IMR-90 (cell line): ENCODE results near the gene UGT1A3.

Experiments used
- BHLHE40 ChIP-seq: fragments of 150-350 bp; IDR thresholded peaks from 2 replicates; pipeline ENCODE4 v1.6.1; 2016; ENCODE audit warnings: mild to moderate bottlenecking, low read depth, low read length
- CEBPB ChIP-seq: IDR thresholded peaks from 2 replicates; pipeline ENCODE4 v1.6.1; 2012; ENCODE audit warnings: low read depth, low read length, improper control_type of control experiment
- CHD1 ChIP-seq: IDR thresholded peaks from 2 replicates; pipeline ENCODE4 v1.6.1; 2012; ENCODE audit warnings: low read depth, low read length, improper control_type of control experiment
- MAFK ChIP-seq: IDR thresholded peaks from 2 replicates; pipeline ENCODE4 v1.6.1; 2012; ENCODE audit warnings: low read depth, low read length, improper control_type of control experiment
- MAZ ChIP-seq: IDR thresholded peaks from 2 replicates; pipeline ENCODE4 v1.6.1; 2012; ENCODE audit warnings: low read depth, mild to moderate bottlenecking, low read length, improper control_type of control experiment, moderate library complexity, borderline replicate concordance
- POLR2A ChIP-seq: IDR thresholded peaks from 2 replicates; pipeline ENCODE4 v1.6.1; 2012; ENCODE audit warnings: mild to moderate bottlenecking, low read depth, low read length
- RAD21 ChIP-seq: IDR thresholded peaks from 2 replicates; pipeline ENCODE4 v1.6.1; 2012; ENCODE audit warnings: low read length, improper control_type of control experiment
- RFX5 ChIP-seq: IDR thresholded peaks from 2 replicates; pipeline ENCODE4 v1.8.0; 2012; ENCODE audit warnings: low read depth, mild to moderate bottlenecking, low read length, moderate library complexity
- SMC3 ChIP-seq: fragments of 150-350 bp; IDR thresholded peaks from 2 replicates; pipeline ENCODE4 v1.6.1; 2016; ENCODE audit warnings: low read depth, mild to moderate bottlenecking, antibody characterized with exemption, low read length, moderate library complexity
- TF ChIP-seq, protein P1 (sequence below): conservative IDR thresholded peaks from 2 replicates; pipeline ENCODE4 v1.5.1; 2012; ENCODE audit warnings: mild to moderate bottlenecking, low read depth, low read length, improper control_type of control experiment
- TF ChIP-seq, protein P2 (sequence below): fragments of 150-350 bp; IDR thresholded peaks from 2 replicates; pipeline ENCODE4 v1.6.1; 2017; ENCODE audit warnings: mild to moderate bottlenecking, antibody characterized with exemption, low read length, low read depth
- TF ChIP-seq, protein P3 (sequence below): fragments of 150-350 bp; IDR thresholded peaks from 2 replicates; pipeline ENCODE4 v1.6.1; 2016; ENCODE audit warnings: low read depth, mild to moderate bottlenecking, low read length, moderate library complexity, borderline replicate concordance

DNA sequence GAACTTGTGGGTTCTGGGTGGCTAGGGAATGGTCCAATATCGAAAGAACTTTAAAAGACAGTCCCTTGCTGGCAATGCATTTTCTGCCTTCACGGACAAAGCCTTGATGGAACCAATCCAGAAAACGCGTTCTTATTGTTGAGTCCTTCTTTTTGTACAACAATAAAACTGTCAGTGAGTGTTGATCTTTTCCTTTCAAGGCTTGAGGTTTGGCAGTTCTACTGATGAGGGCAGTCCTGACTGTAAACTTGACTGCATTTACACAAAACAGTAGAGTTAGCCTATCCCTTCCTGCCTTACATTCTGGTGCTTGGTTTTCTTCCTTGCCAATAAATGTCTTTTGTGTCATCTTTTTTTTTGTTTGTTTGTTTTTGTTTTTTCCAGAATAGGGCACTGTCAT is 49.6 kb upstream of the UGT1A3 start:
- TF ChIP-seq, protein P1, sequence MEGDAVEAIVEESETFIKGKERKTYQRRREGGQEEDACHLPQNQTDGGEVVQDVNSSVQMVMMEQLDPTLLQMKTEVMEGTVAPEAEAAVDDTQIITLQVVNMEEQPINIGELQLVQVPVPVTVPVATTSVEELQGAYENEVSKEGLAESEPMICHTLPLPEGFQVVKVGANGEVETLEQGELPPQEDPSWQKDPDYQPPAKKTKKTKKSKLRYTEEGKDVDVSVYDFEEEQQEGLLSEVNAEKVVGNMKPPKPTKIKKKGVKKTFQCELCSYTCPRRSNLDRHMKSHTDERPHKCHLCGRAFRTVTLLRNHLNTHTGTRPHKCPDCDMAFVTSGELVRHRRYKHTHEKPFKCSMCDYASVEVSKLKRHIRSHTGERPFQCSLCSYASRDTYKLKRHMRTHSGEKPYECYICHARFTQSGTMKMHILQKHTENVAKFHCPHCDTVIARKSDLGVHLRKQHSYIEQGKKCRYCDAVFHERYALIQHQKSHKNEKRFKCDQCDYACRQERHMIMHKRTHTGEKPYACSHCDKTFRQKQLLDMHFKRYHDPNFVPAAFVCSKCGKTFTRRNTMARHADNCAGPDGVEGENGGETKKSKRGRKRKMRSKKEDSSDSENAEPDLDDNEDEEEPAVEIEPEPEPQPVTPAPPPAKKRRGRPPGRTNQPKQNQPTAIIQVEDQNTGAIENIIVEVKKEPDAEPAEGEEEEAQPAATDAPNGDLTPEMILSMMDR = no peak
- TF ChIP-seq SMC3 (no peak), RFX5 (no peak), POLR2A (no peak), CHD1 (no peak), RAD21 (no peak), MAZ (no peak), BHLHE40 (no peak), CEBPB (no peak), MAFK (no peak)
- TF ChIP-seq, protein P2, sequence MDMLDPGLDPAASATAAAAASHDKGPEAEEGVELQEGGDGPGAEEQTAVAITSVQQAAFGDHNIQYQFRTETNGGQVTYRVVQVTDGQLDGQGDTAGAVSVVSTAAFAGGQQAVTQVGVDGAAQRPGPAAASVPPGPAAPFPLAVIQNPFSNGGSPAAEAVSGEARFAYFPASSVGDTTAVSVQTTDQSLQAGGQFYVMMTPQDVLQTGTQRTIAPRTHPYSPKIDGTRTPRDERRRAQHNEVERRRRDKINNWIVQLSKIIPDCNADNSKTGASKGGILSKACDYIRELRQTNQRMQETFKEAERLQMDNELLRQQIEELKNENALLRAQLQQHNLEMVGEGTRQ = no peak
- TF ChIP-seq, protein P3, sequence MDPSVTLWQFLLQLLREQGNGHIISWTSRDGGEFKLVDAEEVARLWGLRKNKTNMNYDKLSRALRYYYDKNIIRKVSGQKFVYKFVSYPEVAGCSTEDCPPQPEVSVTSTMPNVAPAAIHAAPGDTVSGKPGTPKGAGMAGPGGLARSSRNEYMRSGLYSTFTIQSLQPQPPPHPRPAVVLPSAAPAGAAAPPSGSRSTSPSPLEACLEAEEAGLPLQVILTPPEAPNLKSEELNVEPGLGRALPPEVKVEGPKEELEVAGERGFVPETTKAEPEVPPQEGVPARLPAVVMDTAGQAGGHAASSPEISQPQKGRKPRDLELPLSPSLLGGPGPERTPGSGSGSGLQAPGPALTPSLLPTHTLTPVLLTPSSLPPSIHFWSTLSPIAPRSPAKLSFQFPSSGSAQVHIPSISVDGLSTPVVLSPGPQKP = no peak
